ENCODE data around the gene ABCF2. TPM values are rescaled to one million over a fixed set of nuclear protein-coding genes. Genes with fewer than 3 reads are reported as not detected.

The ABCF2 gene
- total and polyA plus RNA-seq, 10 of the 15 experiments (the other 5 are each of a cell fraction or from before 2014, with no cell fraction given) = 29.3 to 76.3 (median 57.1) TPM

DNA sequence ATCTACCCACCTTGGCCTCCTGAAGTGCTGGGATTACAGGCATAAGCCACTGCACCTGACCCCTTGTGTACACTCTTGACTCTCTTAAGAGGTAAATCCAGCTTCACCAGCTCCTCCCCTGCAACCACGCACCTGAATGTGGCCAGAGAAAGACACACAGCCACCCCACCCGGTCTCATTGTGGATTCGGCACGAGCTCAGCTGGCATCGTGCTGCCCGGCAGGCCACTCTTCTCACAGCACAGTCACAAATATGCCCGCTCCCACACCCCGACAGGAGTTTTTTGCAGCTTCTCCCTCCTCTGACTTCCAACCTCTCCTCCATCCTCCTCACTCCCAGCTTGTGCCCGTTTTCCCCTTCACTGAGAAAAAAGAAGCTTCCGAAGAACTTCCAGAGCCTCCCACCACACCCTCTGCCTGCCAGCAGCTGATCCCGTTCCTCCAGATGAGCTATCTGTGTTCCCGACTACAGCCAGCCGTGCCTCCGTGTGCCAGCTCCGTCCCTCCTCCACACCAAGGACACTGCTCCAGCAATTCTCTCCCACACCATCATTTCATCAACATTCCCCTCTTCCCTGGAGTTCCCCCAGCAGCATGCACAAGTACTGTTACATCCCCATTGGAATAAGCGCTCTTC lies 29.5 kb upstream of the ABCF2 start (continued):
- TF ChIP-seq, protein P1, sequence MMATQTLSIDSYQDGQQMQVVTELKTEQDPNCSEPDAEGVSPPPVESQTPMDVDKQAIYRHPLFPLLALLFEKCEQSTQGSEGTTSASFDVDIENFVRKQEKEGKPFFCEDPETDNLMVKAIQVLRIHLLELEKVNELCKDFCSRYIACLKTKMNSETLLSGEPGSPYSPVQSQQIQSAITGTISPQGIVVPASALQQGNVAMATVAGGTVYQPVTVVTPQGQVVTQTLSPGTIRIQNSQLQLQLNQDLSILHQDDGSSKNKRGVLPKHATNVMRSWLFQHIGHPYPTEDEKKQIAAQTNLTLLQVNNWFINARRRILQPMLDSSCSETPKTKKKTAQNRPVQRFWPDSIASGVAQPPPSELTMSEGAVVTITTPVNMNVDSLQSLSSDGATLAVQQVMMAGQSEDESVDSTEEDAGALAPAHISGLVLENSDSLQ (IDR thresholded peaks at IDR 0.05) = no peak
- no peak for TF ChIP-seq KDM1A (IDR thresholded peaks at IDR 0.05; ENCODE audit: borderline replicate concordance)
- no peak for TF ChIP-seq SUZ12 (IDR thresholded peaks at IDR 0.05; ENCODE audit: unreplicated experiment)
- TF ChIP-seq ZNF622 (IDR thresholded peaks at IDR 0.05) = no peak
- no peak for TF ChIP-seq TARDBP (IDR thresholded peaks at IDR 0.05; ENCODE audit: borderline replicate concordance)
- no peak for TF ChIP-seq JUNB (IDR thresholded peaks at IDR 0.05)
- TF ChIP-seq, protein P2, sequence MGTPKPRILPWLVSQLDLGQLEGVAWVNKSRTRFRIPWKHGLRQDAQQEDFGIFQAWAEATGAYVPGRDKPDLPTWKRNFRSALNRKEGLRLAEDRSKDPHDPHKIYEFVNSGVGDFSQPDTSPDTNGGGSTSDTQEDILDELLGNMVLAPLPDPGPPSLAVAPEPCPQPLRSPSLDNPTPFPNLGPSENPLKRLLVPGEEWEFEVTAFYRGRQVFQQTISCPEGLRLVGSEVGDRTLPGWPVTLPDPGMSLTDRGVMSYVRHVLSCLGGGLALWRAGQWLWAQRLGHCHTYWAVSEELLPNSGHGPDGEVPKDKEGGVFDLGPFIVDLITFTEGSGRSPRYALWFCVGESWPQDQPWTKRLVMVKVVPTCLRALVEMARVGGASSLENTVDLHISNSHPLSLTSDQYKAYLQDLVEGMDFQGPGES (IDR thresholded peaks at IDR 0.05) = no peak
- TF ChIP-seq SPI1 (IDR thresholded peaks at IDR 0.05; ENCODE audit: borderline replicate concordance, insufficient read depth, low read depth, low read length) = no peak

DNA sequence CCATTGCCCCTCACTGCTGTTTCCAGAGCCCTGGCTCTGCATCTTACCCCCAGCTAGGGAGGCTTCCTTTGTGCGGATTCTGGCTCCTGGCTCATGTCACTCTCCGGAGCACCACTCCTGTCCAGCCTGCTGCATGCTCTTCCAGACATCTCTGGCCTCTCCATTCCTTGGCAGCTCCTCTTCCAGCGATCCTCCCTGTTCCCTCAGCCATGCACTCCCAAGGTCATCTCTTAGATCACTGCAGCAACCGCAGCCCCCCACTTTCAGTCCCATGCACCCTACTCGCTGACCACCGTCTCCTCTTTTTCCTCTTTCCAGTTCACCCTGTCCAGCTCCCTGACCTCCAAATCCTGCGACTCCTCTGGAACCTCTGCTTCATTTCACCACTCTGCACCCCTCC lies 28.4 kb upstream of the ABCF2 start:
- FAIRE-seq = no peak
- SMC1A ChIA-PET (ENCODE audit: uncharacterized antibody, unreplicated experiment) = no interaction called here
- no peak overlapping the region for H3K4me3 ChIP-seq
- BruUV-seq (replicated peaks) = no TSS peak
- POLR2A ChIA-PET = no interaction called here
- TF ChIP-seq, protein P3, sequence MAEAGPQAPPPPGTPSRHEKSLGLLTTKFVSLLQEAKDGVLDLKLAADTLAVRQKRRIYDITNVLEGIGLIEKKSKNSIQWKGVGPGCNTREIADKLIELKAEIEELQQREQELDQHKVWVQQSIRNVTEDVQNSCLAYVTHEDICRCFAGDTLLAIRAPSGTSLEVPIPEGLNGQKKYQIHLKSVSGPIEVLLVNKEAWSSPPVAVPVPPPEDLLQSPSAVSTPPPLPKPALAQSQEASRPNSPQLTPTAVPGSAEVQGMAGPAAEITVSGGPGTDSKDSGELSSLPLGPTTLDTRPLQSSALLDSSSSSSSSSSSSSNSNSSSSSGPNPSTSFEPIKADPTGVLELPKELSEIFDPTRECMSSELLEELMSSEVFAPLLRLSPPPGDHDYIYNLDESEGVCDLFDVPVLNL (IDR thresholded peaks at IDR 0.05; ENCODE audit: low read depth, low read length) = no peak
- no peak for TF ChIP-seq NFYA (IDR thresholded peaks at IDR 0.05; ENCODE audit: borderline replicate concordance, low read depth, low read length)
- H3K79me2 ChIP-seq (ENCODE audit: control insufficient read depth, insufficient read depth, low read length) = no peaks in the 10 kb centered on the region
- in situ Hi-C loops (cut with MboI) = no loop called here
- H3K9ac ChIP-seq (ENCODE audit: control insufficient read depth, insufficient read depth, low read length) = no peak overlapping the region
- no peak overlapping the region for H3K27ac ChIP-seq (ENCODE audit: control insufficient read depth, insufficient read depth)
- no peak overlapping the region for H3K4me2 ChIP-seq (ENCODE audit: control insufficient read depth, insufficient read depth)
- H4K20me1 ChIP-seq (ENCODE audit: control insufficient read depth, insufficient read depth) = no peaks in the 10 kb centered on the region
- CTCF ChIA-PET = interaction anchor here (1.2 kb wide), 1 partner anchor 47 kb away, joined by 3 read pairs; no protein-coding TSS in a partner anchor
- no peaks in the 10 kb centered on the region for H3K4me1 ChIP-seq (ENCODE audit: control insufficient read depth, insufficient read depth, low read length)
- intact Hi-C loops (cut with micrococcal nuclease; ENCODE audit: unreplicated experiment) = no loop called here
- no peak for ATAC-seq
- DNase-seq (ENCODE audit: low read depth, low spot score) = no peak
- 53% methylated on average over 7 of the region's 7 CpGs for WGBS (ENCODE audit: insufficient coverage, insufficient replicate concordance, low lambda C conversion rate, missing lambda C conversion rate)
- H3K27me3 ChIP-seq (replicated peaks in 1 of 2; ENCODE audit: control insufficient read depth in 2 of 2, insufficient read depth in 2 of 2, low read length in 1 of 2) = peaks cover 16 to 17% of the 10 kb centered on the region in 2 experiments; a peak in 3 of 4 replicates
- no peak overlapping the region for H2AFZ ChIP-seq (ENCODE audit: control insufficient read depth, low read depth, low read length)
- RAD21 ChIA-PET (ENCODE audit: unreplicated experiment) = no interaction called here
- no peaks in the 10 kb centered on the region for H3K36me3 ChIP-seq (ENCODE audit: control insufficient read depth in 2 of 2, insufficient read depth in 2 of 2, low read length in 1 of 2)
- no peaks in the 10 kb centered on the region for H3K9me3 ChIP-seq (replicated peaks; ENCODE audit: control insufficient read depth, insufficient read depth, low read length)
